Heart right ventricle (tissue), 16 donors: ENCODE results near the gene CTDSPL. TPM values are rescaled to one million over a fixed set of nuclear protein-coding genes. Genes with fewer than 3 reads are reported as not detected.

Experiments
- ATAC-seq, 8 donors: fragments of 200-7000 bp; cut with Tn5 transposase; one replicate each; pipeline ENCODE4 v1.9.1; 2020; ENCODE audit warnings: mild to moderate bottlenecking in 8 of 8, moderate library complexity in 8 of 8, moderate number of reproducible peaks in 1 of 8
- DNase-seq, 2 donors: peaks; one replicate each; pipeline ENCODE4 v3.0.0-alpha.2; 2020
- H3K27ac ChIP-seq, 10 donors: fragments of 200-600 bp; sonication (generic) in 2 of 10; one replicate each; pipeline versions ENCODE4 v1.5.0 to v1.8.0; 2020 to 2022; ENCODE audit warnings: mild to moderate bottlenecking in 3 of 10
- H3K27me3 ChIP-seq, 7 donors: fragments of 200-600 bp; one replicate each; pipeline ENCODE4 v1.8.0; 2021 to 2022; ENCODE audit warnings: mild to moderate bottlenecking in 2 of 7
- H3K36me3 ChIP-seq, 9 donors: fragments of 200-600 bp; sonication (generic) in 1 of 9; one replicate each; pipeline versions ENCODE4 v1.5.0 to v1.8.0; 2020 to 2022; ENCODE audit warnings: mild to moderate bottlenecking in 2 of 9
- H3K4me1 ChIP-seq, 9 donors: fragments of 200-600 bp; sonication (generic) in 1 of 9; one replicate each; pipeline versions ENCODE4 v1.5.0 to v1.8.0; 2020 to 2022; ENCODE audit warnings: mild to moderate bottlenecking in 4 of 9
- H3K4me3 ChIP-seq, 10 donors: fragments of 200-600 bp; sonication (generic) in 2 of 10; one replicate each; pipeline versions ENCODE4 v1.5.0 to v1.8.0; 2020 to 2022; ENCODE audit warnings: mild to moderate bottlenecking in 7 of 10, moderate library complexity in 2 of 10
- H3K9me3 ChIP-seq, 11 donors: fragments of 200-600 bp in 10 of 11; sonication (generic) in 2 of 11; one replicate each; pipeline versions ENCODE4 v1.5.0 to v1.8.0; 2013 to 2022; ENCODE audit warnings: mild to moderate bottlenecking in 2 of 11, control low read depth in 1 of 11, moderate library complexity in 1 of 11
- CTCF ChIP-seq, 9 donors: fragments of 200-600 bp; sonication (generic) in 2 of 9; IDR thresholded peaks; one replicate each; pipeline versions ENCODE4 v1.5.0 to v1.8.0; 2021 to 2022; ENCODE audit warnings: antibody characterized with exemption in 9 of 9, mild to moderate bottlenecking in 5 of 9, moderate library complexity in 1 of 9
- WGBS, 2 donors: extraction: QIAGEN DNeasy Blood & Tissue Kit; methylation state at CpG; one replicate each; pipeline ENCODE4 v1.1.7; 2013; ENCODE audit warnings: inconsistent platforms in 1 of 2; 5-methylcytosine and 5-hydroxymethylcytosine counted together
- intact Hi-C, 10 donors: fragments of 100-400 bp; cut with DNase I; formaldehyde crosslinking; loops; one replicate each; pipeline versions ENCODE4 v1.11.1 to v1.14.2; 2022
- polyA plus RNA-seq, 2 donors: library from polyadenylated mRNA; stranded (reverse); fragments of 200-250 nt; gene quantifications; one replicate each; pipeline ENCODE4 v1.2.3, GENCODE V29; 2013
- total RNA-seq, 10 donors: library from RNA; stranded (reverse); fragmentation: NEBNext Ultra II Directional in 3 of 10; extraction: Animal tissue kit (Norgen Biotek cat#: 25700) in 3 of 10; gene quantifications; one replicate each; pipeline versions ENCODE4 v1.2.1 to v1.2.4, GENCODE V29; 2021 to 2023
- donor health status: Arrhythmogenic right ventricular cardiomyopathy.
- donor health status: ischemic (EF 13 %, LVEDD 7.1; RV severe dilation, severe dysfunction).
- donor health status: healthy with polysubstance abuse.
- donor health status: DM: no; HTN: yes; CAD: no.
- donor health status: DM: no; HTN: no; CAD: no.
- donor health status: ischemic (EF 25% LVEDD 6.9; RV normal size, moderate dysfunction).
- donor health status: ischemic (EF 25% LVEDD 5.7; RV mildly dilated, moderate dysfunction).
- donor health status: healthy.
- donor health status: DM: yes; HTN: yes; CAD: no.
- donor health status: Ischemic cardiomyopathy.
- donor health status: ischemic (EF 35%, LVEDD 5.7; RV mildly dilated, moderate dysfunction).
- donor health status: nonischemic (EF 11% LVEDD 7.7; RV severe dilation, severe dysfunction).
- donor health status: DM: yes; HTN: yes; CAD: no.
- donor health status: PGD.
- donor health status: ischemic (EF 29% LVEDD 5.4; RV normal size, mild dysfunction).
- donor health status: nonischemic (EF 23%, LVEDD 6.1; RV moderate dilation, normal function).

Gene CTDSPL
- total and polyA plus RNA-seq, 12 donors: 5.4 to 51.5 (median 41.2) TPM

DNA sequence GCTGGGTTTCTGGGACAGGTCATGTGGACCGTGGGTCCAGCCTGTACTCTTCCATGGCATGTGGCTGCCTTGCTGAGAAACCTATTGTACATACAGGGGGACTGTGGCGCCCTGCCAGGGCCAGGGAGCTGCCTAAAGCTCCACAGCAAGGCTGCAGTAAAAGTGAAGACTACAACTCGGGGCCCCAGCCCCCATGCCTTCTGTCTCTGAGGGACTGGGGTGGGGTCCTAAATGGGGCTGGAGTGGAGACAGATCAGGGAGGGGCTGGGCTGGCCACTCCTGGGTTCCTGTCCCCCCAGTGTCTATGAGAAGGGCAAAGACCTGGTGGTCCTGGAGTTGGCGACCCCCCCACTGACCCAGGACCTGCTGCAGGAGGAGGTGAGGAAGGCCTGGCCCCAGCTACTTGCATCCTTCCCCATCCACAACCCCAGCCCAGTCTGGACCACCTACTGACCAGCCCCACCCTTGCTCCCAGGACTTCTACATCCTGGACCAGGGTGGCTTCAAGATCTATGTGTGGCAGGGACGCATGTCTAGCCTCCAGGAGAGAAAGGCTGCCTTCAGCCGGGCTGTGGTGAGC is 136.2 kb downstream of the CTDSPL start:
- peak overlapping the region in 3 of 10 donors; percentile 45 to 59 (median 48) for H3K4me3 ChIP-seq
- no peaks in the 10 kb centered on the region for H3K9me3 ChIP-seq
- no peak for TF ChIP-seq CTCF (IDR thresholded peaks at IDR 0.05)
- WGBS, 2 donors: 82 to 88% methylated on average over 6 of the region's 6 CpGs
- no peaks in the 10 kb centered on the region for H3K27me3 ChIP-seq
- ATAC-seq: peak in 2 of 8 donors; percentile 0
- peaks cover 0 to 36% (median 0%) of the 10 kb centered on the region in 9 donors for H3K36me3 ChIP-seq
- intact Hi-C loops: loop anchor here in 1 of 10 donors (2.0 kb wide), 1 partner anchor 141 kb away; no protein-coding TSS in a partner anchor
- H3K27ac ChIP-seq: peak overlapping the region in 9 of 10 donors; percentile 85 to 95 (median 89)
- peaks cover 0 to 52% (median 28%) of the 10 kb centered on the region in 9 donors for H3K4me1 ChIP-seq
- peak in 1 of 2 donors; percentile 28 for DNase-seq

GRCh38 chr3:37999836-38000235 is 138.2 kb downstream of the CTDSPL start:
- ATAC-seq: no peak
- Histone ChIP-seq H3K4me1 (peaks cover 0 to 53% (median 31%) of the 10 kb centered on the region in 9 donors), H3K9me3 (no peaks in the 10 kb centered on the region), H3K27ac (no peak overlapping the region), H3K4me3 (no peak overlapping the region), H3K27me3 (no peaks in the 10 kb centered on the region), H3K36me3 (peaks cover 0 to 37% (median 0%) of the 10 kb centered on the region in 9 donors)
- no peak for DNase-seq
- intact Hi-C loops: loop anchor here in 5 of 10 donors (2.0 to 10.0 kb wide), 6 partner anchors 141 to 655 kb away; no protein-coding TSS in a partner anchor
- no peak for TF ChIP-seq CTCF (IDR thresholded peaks at IDR 0.05)
- 92 to 96% methylated on average over 6 of the region's 6 CpGs for WGBS, 2 donors

DNA sequence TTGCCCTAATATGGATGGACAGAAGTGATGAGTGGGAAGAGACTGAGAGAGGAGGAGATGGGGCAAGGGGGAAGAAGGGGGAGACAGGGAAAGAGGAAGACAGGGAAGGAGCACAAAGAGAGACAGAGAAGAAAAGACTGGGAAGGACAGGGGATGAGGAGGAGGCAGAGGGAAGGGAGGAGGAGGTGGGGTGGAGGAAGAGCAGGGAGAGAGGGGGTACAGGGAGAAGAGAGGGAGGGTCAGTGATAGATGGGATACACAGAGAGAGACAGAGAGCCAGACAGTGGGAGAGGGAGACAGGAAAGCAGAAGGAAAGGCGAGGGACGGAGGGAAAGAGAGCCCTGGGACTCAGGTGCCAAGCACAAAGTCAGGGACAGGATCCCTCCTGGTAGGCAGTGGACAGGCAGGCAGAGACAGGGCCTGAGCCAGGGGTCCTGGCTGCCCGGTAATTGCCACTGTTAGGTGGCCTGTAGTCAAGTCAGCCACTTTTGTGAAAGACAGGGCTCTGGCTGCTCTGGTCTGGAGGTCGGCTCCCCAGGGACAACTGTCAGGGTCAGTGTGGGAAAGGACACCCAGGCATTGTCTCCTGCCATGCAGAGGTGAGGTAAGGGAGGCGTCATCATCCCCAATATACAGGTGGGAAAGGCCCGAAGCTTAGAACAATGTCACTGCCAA is 138.7 kb downstream of the CTDSPL start:
- peaks cover 0 to 49% (median 25%) of the 10 kb centered on the region in 9 donors for H3K4me1 ChIP-seq
- no peaks in the 10 kb centered on the region for H3K9me3 ChIP-seq
- DNase-seq (no peak), ATAC-seq (no peak)
- H3K4me3 ChIP-seq: no peak overlapping the region
- no peak for TF ChIP-seq CTCF (IDR thresholded peaks at IDR 0.05)
- no peak overlapping the region for H3K27ac ChIP-seq
- 95 to 96% methylated on average over 6 of the region's 6 CpGs for WGBS, 2 donors
- intact Hi-C loops: loop anchor here in 5 of 10 donors (2.0 to 10.0 kb wide), 6 partner anchors 142 to 654 kb away; no protein-coding TSS in a partner anchor
- H3K27me3 ChIP-seq: no peaks in the 10 kb centered on the region
- H3K36me3 ChIP-seq: peaks cover 0 to 36% (median 0%) of the 10 kb centered on the region in 9 donors

DNA sequence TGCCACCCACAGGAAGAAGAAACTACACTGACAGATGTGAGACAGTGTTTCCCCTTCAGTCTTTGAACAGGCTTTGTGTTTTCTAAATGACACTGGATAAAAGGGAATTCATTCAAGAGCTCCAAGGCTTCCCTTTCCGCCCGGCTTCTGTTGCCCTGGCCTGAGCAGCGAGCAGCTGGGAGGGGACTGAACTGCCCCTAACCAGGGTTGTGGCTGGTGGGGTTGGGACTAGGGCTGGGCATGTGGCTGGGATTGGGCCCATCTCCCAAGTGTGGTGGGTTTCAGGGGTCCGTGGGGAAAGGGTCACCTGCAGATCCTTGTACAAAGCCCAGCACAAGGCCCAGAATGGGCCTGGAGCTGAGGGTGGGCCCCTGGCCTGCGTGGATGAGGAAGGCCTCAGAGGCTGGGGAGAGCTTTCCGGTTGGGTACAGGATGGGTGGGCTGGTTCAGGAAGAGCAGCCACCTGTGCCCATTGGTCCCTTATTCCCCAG is 139.3 kb downstream of the CTDSPL start:
- no peaks in the 10 kb centered on the region for H3K27me3 ChIP-seq
- H3K4me1 ChIP-seq: peaks cover 0 to 47% (median 24%) of the 10 kb centered on the region in 9 donors
- no peak for TF ChIP-seq CTCF (IDR thresholded peaks at IDR 0.05)
- no peak overlapping the region for H3K4me3 ChIP-seq
- DNase-seq (no peak), ATAC-seq (no peak)
- intact Hi-C loops: loop anchor here in 5 of 10 donors (2.0 to 10.0 kb wide), 6 partner anchors 142 to 654 kb away; no protein-coding TSS in a partner anchor
- no peak overlapping the region for H3K27ac ChIP-seq
- H3K36me3 ChIP-seq: peaks cover 0 to 38% (median 0%) of the 10 kb centered on the region in 9 donors
- H3K9me3 ChIP-seq: no peaks in the 10 kb centered on the region
- WGBS, 2 donors: 94 to 98% methylated on average over 6 of the region's 6 CpGs
